ENCODE measurements around the gene FAM110A. TPM values are rescaled to one million over a fixed set of nuclear protein-coding genes. Genes with fewer than 3 reads are reported as not detected.
"Not testable (repeated sequence)": the region's sequence is repeated elsewhere in the genome, so short reads cannot be mapped to it uniquely, and the experiment has no call there.

The FAM110A gene
- 1 to 10 TPM; 4.0 to 4.4 TPM for total RNA-seq
- long read RNA-seq, partial matches to known transcripts = 0 of 5 reads
- long read RNA-seq, other reads (novel, unspliced or antisense) = 2 of 5 reads

- ATAC-seq (peak; percentile 98 to 99), DNase-seq (peak; percentile 97)
- intact Hi-C loops (cut with DNase I) = no loop called here
Measured at GRCh38 chr20:833450-834150, at the start of gene FAM110A. Gene FAM110A (plus strand): TSS chr20:833715. CDS start chr20:844805, 11,090 bp downstream.

DNA sequence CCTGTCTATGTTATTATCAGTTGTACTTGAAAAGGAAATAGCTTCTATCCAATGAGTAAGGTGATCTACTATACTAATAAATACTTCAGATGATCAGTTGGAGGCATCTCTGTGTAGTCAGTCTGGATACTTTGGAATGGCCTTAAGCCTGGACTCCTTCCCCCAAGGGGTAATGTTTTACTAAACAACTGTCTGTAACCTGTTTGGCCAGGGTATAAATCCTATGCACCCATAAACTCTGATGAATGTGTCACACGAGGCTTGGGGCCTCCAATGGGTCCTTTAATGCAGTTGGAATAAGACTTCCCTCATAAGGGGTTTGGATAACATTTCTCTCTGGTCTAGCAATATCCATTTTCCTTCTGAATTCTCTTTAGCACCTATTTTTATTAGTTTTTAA, 45.7 kb upstream of the FAM110A start:
- ATAC-seq (no peak), DNase-seq (no peak)
- intact Hi-C loops (cut with DNase I) = no loop called here

DNA sequence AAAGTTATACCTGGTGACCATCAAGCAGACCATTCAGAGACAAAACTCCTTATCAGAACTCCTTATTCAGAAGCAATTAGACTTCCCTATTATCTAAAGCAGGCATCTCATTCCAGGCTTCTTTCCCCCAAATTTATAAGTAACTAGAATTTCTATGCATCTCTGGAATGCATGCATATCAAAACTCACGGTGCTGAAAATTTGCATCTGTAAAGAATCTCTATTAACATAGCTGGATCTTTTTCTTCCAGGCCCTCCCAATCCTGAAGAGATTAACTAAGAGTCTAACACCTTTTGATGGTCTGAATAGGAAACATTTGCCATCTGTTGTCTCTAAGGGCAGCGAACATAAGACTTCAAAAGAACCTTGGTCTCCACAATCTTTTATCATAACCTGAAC, 42.5 kb upstream of the FAM110A start:
- no peak for DNase-seq
- no peak for ATAC-seq
- intact Hi-C loops (cut with DNase I) = no loop called here

- intact Hi-C loops (cut with DNase I) = no loop called here
- ATAC-seq = no peak
- no peak for DNase-seq
Measured at GRCh38 chr20:792248-792647, 41.3 kb upstream of the FAM110A start.

DNA sequence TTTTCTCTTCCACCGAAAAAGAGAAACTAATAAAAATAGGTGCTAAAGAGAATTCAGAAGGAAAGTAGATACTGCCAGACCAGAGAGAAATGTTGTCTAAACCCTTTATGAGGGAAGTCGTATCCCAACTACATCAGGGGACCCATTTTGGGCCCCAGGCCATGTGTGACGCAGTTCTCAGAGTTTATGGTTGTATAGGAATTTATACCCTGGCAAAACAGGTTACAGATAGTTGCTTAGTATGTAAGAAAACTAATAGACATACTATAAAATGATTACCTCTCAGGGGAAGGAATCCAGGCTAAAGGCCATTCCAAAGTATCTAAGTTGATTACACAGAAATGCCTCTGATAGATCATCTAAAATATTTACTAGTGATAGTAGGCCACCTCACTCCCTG, 36.6 kb upstream of the FAM110A start:
- ATAC-seq (no peak), DNase-seq (no peak)
- intact Hi-C loops (cut with DNase I) = no loop called here

- DNase-seq; intact Hi-C loops (cut with DNase I); ATAC-seq: not testable (repeated sequence)
Measured at GRCh38 chr20:798746-799145, 34.8 kb upstream of the FAM110A start.

DNA sequence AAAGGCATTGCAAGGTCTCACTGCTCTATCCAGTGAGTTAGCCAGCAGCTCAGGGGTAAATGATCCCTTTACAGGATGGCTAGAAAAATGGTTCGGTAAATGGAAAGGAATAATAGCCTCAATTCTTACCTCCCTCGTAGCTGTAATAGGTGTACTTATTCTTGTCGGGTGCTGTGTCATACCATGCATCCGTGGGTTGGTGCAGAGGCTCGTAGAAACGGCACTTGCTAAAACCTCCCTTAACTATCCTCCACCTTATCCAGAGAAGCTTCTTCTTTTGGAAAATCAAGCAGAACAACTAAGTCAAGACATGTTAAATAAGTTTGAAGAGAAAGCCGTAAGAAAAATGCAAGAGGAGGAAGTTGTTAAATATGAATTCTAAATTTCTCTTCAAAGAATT, 33.5 kb upstream of the FAM110A start:
- ATAC-seq; DNase-seq; intact Hi-C loops (cut with DNase I): not testable (repeated sequence)

- no peak for DNase-seq
- intact Hi-C loops (cut with DNase I) = no loop called here
- ATAC-seq = no peak
Measured at GRCh38 chr20:801678-802077, 31.8 kb upstream of the FAM110A start.

DNA sequence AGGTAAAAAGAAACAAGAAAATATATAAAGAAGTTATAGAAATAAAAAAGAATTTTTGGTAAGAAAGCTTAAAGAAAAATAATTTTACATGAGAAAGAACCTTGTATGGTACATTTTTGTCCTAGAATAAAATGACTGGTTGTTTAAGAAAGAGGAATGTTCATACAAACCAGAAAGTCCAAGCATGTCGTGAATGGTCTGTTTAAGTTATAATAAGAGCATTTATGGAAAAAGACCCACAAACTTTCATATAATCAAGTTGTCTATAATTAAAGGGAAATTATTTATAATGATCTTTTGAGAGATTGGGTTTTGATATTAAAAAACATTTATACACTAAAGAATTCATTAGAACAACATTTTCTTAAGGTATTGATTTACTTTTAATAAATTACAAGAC, 27.8 kb upstream of the FAM110A start:
- ATAC-seq (no peak), DNase-seq (no peak)
- intact Hi-C loops (cut with DNase I) = no loop called here

DNA sequence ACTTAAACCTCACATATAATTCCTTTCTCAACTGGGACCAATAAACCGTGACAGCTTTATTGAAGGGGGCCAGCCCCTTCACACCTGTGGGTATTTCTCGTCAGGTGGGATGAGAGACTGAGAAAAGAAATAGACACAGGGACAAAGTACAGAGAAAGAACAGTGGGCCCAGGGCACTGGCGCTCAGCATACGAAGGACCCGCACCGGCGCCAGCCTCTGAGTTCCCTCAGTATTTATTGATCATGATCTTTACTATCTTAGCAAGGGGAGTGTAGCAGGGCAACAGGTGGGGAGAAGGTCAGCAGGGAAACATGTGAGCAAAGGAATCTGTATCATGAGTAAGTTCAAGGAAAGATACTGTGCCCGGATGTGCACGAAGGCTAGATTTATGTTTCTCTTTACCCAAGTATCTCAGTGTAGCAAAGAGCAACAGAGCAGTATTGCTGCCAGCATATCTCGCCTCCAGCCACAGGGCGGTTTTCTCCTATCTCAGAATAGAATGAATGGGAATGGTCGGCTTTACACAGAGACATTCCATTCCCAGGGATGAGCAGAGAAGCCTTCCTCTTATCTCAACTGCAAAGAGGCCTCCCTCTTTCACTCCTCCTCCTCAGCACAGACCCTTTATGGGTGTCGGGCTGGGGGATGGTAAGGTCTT, 21.6 kb upstream of the FAM110A start:
- DNase-seq, ATAC-seq: not testable (repeated sequence)
- intact Hi-C loops (cut with DNase I) = loop anchor here (10.0 kb wide), 1 partner anchor 403 kb away; no protein-coding TSS in a partner anchor

- intact Hi-C loops (cut with DNase I) = loop anchor here (10.0 kb wide), 1 partner anchor 402 kb away; no protein-coding TSS in a partner anchor
- ATAC-seq = not testable (repeated sequence)
Measured at GRCh38 chr20:812435-812814, 21.1 kb upstream of the FAM110A start.

DNA sequence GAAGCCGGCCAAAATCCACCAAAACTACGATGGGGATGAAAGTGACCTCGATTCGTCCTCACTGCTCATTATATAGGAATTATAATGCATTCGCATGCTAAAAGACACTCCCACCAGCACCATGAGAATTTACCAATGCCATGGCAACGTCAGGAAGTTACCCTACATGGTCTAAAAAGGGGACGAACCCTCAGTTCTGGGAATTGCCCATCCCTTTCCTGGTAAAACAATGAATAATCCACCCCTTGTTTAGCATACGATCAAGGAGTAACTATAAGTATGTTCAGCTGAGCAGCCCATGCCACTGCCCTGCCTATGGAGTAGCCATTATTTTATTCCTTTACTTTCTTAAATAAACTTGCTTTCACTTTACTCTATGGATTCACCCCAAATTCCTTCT, 20.1 kb upstream of the FAM110A start:
- intact Hi-C loops (cut with DNase I) = loop anchor here (10.0 kb wide), 1 partner anchor 401 kb away; no protein-coding TSS in a partner anchor
- no peak for DNase-seq
- no peak for ATAC-seq

More at GRCh38 chr20:812435-812814, 21.1 kb upstream of the FAM110A start:
- DNase-seq = not testable (repeated sequence)

GRCh38 chr20:815226-815625, 18.3 kb upstream of the FAM110A start:
- intact Hi-C loops (cut with DNase I) = loop anchor here (5.0 to 10.0 kb wide), 2 partner anchors 292 to 400 kb away; no protein-coding TSS in a partner anchor
- no peak for DNase-seq
- no peak for ATAC-seq

DNA sequence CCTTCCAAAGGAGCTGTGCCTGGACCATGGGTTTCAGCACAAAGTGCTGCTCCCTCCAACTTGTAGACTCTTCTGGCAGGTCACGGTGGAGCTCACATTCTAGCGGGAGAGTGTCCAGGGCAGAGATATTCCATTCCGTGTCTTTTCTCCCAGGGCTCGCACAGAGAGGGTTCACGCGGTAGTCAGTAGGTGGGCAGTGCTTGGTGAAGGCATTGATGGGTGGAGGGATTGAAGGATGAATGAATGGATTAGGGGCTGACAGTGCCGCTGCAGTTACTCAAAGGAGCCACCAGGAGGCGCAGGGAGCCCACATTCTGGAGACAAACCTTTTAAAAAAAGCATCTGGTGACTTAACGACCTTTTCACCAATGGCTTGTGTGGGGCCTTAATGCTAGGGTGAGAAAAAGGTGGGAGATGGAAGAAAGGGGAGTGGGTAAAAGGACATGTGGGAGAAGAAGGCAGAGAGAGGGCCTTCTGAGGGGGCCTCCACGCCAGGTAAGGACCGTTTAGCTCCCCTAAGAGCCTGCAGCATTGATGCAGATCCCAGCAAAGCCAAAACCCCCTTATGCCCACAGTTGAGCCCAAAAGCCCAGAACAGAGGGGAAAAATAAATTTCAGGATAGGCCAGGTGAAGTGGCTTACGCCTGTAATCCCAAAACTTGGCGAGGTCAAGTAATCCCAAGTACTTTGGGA, 17.5 kb upstream of the FAM110A start:
- intact Hi-C loops (cut with DNase I) = loop anchor here (1.0 to 10.0 kb wide), 4 partner anchors 140 to 399 kb away; no protein-coding TSS in a partner anchor
- ATAC-seq (peak; percentile 57 to 66), DNase-seq (peak; percentile 65)

DNA sequence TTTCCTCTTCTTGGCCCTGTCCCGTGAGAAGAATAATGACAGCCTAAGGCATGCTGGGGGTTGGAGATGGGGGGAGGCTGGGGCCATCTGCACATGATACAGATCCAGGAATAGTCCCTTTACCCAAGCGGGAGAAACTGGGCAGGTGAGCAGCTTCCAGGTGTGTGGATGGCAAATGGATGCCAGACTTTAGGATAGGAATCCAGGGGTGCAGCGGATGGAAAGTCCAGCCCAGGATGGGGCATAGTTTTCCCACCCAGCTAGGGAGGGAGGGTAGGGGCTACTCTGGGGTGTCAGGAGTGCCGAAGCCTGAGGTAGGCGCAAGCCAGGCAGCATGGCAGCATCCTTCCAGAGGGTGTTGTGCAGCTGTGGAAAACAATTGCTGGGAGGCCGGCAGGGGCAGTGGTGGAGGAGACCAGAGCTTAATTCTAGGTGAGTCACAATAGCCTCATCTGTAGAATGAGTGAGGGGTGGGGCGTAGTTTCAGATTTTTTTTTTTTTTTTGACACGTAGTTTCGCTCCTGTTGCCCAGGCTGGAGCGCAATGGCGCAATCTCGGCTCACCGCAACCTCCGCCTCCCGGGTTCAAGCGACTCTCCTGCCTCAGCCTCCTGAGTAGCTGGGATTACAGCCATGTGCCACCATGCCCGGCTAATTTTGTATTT, 15.4 kb upstream of the FAM110A start:
- DNase-seq (no peak), ATAC-seq (no peak)
- intact Hi-C loops (cut with DNase I) = loop anchor here (5.0 to 10.0 kb wide), 2 partner anchors 289 to 397 kb away; no protein-coding TSS in a partner anchor

DNA sequence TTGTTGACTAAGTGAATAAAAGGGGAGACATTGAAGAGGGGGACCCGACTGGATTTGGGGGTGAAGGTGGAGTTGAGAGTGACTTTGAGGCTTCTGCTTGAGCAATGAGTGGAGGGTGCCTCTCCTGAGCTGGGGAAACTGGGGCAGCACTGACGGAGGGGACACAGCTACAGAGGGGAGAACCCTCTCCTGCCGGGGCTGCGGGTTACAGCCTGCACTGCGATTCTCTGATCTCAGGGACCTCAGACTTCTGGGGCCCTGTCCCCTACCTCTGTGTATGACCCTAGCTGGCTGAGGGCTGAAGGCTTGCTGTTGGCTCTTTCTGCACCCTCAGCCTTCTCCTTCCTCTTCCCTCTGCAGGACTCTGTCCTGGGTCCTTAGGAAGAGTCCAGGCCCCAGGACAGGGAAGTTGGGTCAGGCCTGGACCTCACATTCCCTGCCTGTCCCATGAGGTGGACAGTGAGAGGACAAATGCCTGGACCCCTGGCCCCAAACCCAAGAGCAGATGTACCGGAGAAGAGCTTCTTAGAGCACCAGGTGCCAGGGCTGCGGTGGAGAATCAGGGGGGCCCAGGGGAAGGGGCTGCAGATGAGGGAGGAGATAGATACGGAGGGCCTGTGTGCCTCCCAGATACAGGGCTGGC, 13.7 kb upstream of the FAM110A start:
- ATAC-seq (no peak), DNase-seq (no peak)
- intact Hi-C loops (cut with DNase I) = loop anchor here (5.0 to 10.0 kb wide), 2 partner anchors 288 to 395 kb away; no protein-coding TSS in a partner anchor

- intact Hi-C loops (cut with DNase I) = no loop called here
- DNase-seq = no peak
- no peak for ATAC-seq
Measured at GRCh38 chr20:820323-820953, 13.1 kb upstream of the FAM110A start.
